K562 (cell line): ENCODE measurements around the gene CFAP58. TPM values are rescaled to one million over a fixed set of nuclear protein-coding genes. Genes with fewer than 3 reads are reported as not detected.

Experiments used
- CEBPG ChIP-seq, 3 experiments: fragments of 200-800 bp in 1 of 3; sonication (Bioruptor generic) in 1 of 3; sonication (generic) in 1 of 3; formaldehyde crosslinking in 1 of 3; IDR thresholded peaks in 2 of 3; conservative IDR thresholded peaks in 1 of 3; 2 replicates each; pipeline versions ENCODE4 v1.6.1 to v1.8.0; 2016 to 2022; ENCODE audit warnings: missing compliant biosample characterization in 2 of 3, missing genetic modification characterization in 2 of 3, mild to moderate bottlenecking in 1 of 3, missing genetic modification reagents in 1 of 3
- CREM ChIP-seq: IDR thresholded peaks from 2 replicates; pipeline ENCODE4 v1.6.1; 2014; ENCODE audit warnings: antibody characterized with exemption, low read depth
- CSDE1 ChIP-seq, 2 experiments: fragments of 450-650 bp; IDR thresholded peaks; 2 replicates each; pipeline ENCODE4 v1.6.1; 2016; ENCODE audit warnings: mild to moderate bottlenecking in 1 of 2
- HMGN3 ChIP-seq: IDR thresholded peaks from 2 replicates; pipeline ENCODE4 v1.6.1; 2011; ENCODE audit warnings: borderline replicate concordance, low read depth, mild to moderate bottlenecking, mixed read lengths, low read length; ENCODE audit not compliant: insufficient read length; ENCODE audit errors: extremely low read depth
- MTA2 ChIP-seq: fragments of 450-650 bp; IDR thresholded peaks from 2 replicates; pipeline ENCODE4 v1.6.1; 2016; ENCODE audit warnings: low read depth
- TBP ChIP-seq: optimal IDR thresholded peaks from 2 replicates; pipeline ENCODE3; 2011; ENCODE audit warnings: low read depth, low read length, improper control_type of control experiment
- TCF7L2 ChIP-seq: fragments of 150-350 bp; IDR thresholded peaks from 2 replicates; pipeline ENCODE4 v1.6.1; 2016; ENCODE audit warnings: low read depth, mild to moderate bottlenecking, low read length, moderate library complexity
- ZBTB8A ChIP-seq: fragments of 450-650 bp; IDR thresholded peaks from 2 replicates; pipeline ENCODE4 v1.6.1; 2018; ENCODE audit warnings: mild to moderate bottlenecking, moderate library complexity; ENCODE audit not compliant: partially characterized antibody
- ZZZ3 ChIP-seq: fragments of 450-650 bp; IDR thresholded peaks from 2 replicates; pipeline ENCODE4 v1.6.1; 2016; ENCODE audit warnings: antibody characterized with exemption, mild to moderate bottlenecking, moderate library complexity
- polyA plus RNA-seq, 8 experiments: library from polyadenylated mRNA; depleted of rRNA in 4 of 8; stranded (reverse) in 5 of 8; unstranded in 3 of 8; fragments of >200 nt; fragmentation: Nextera tagmentation in 2 of 8; fragmentation: Illumina TruSeq in 1 of 8; extraction: Ambion mirVana in 2 of 8; extraction: Trizol in 1 of 8; gene quantifications; 2 replicates each; pipeline versions ENCODE4 v1.2.1 to v1.2.3, GENCODE V29; 2011 to 2014; ENCODE audit warnings: inconsistent platforms in 1 of 8, missing spikeins in 1 of 8
- total RNA-seq, 7 experiments: library from RNA; depleted of rRNA in 6 of 7; stranded (reverse); fragments of >200 nt in 6 of 7; fragmentation: Illumina TruSeq in 2 of 7; extraction: Trizol in 2 of 7; gene quantifications; 2 replicates each; pipeline versions ENCODE4 v1.2.1 to v1.2.3, GENCODE V29; 2011 to 2021; ENCODE audit warnings: low replicate concordance in 1 of 7
- TF ChIP-seq, protein P1 (sequence below): sonication (generic); formaldehyde crosslinking; IDR thresholded peaks from 2 replicates; pipeline ENCODE4 v1.8.0; 2023; ENCODE audit warnings: mild to moderate bottlenecking, missing genetic modification reagents
- TF ChIP-seq, protein P2 (sequence below): fragments of 250-450 bp; sonication (Bioruptor Pico); IDR thresholded peaks from 2 replicates; pipeline ENCODE4 v1.8.0; 2022; ENCODE audit warnings: inconsistent platforms
- TF ChIP-seq, protein P3 (sequence below): sonication (generic); formaldehyde crosslinking; IDR thresholded peaks from 2 replicates; pipeline ENCODE4 v1.8.0; 2022; ENCODE audit warnings: missing genetic modification reagents, mild to moderate bottlenecking, borderline replicate concordance

CFAP58 gene
- total and polyA plus RNA-seq, 9 of the 15 experiments (the other 6 are each of a cell fraction or from before 2014, with no cell fraction given) = 0.08 to 2.0 (median 0.71) TPM

- TF ChIP-seq, protein P1, sequence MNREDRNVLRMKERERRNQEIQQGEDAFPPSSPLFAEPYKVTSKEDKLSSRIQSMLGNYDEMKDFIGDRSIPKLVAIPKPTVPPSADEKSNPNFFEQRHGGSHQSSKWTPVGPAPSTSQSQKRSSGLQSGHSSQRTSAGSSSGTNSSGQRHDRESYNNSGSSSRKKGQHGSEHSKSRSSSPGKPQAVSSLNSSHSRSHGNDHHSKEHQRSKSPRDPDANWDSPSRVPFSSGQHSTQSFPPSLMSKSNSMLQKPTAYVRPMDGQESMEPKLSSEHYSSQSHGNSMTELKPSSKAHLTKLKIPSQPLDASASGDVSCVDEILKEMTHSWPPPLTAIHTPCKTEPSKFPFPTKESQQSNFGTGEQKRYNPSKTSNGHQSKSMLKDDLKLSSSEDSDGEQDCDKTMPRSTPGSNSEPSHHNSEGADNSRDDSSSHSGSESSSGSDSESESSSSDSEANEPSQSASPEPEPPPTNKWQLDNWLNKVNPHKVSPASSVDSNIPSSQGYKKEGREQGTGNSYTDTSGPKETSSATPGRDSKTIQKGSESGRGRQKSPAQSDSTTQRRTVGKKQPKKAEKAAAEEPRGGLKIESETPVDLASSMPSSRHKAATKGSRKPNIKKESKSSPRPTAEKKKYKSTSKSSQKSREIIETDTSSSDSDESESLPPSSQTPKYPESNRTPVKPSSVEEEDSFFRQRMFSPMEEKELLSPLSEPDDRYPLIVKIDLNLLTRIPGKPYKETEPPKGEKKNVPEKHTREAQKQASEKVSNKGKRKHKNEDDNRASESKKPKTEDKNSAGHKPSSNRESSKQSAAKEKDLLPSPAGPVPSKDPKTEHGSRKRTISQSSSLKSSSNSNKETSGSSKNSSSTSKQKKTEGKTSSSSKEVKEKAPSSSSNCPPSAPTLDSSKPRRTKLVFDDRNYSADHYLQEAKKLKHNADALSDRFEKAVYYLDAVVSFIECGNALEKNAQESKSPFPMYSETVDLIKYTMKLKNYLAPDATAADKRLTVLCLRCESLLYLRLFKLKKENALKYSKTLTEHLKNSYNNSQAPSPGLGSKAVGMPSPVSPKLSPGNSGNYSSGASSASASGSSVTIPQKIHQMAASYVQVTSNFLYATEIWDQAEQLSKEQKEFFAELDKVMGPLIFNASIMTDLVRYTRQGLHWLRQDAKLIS (CRISPR knock-in tag) = no peak
- TF ChIP-seq CSDE1 (IDR thresholded peaks at IDR 0.05) (no peak), TCF7L2 (no peak), TBP (no peak), MTA2 (no peak), ZZZ3 (no peak), CEBPG (CRISPR knock-in tag; IDR thresholded peaks at IDR 0.05) (no peak), CEBPG (tag; conservative IDR thresholded peaks at IDR 0.05 in 1 of 2, IDR thresholded peaks at IDR 0.05 in 1 of 2) (no peak), ZBTB8A (no peak), HMGN3 (no peak), CREM (no peak)
- TF ChIP-seq, protein P2, sequence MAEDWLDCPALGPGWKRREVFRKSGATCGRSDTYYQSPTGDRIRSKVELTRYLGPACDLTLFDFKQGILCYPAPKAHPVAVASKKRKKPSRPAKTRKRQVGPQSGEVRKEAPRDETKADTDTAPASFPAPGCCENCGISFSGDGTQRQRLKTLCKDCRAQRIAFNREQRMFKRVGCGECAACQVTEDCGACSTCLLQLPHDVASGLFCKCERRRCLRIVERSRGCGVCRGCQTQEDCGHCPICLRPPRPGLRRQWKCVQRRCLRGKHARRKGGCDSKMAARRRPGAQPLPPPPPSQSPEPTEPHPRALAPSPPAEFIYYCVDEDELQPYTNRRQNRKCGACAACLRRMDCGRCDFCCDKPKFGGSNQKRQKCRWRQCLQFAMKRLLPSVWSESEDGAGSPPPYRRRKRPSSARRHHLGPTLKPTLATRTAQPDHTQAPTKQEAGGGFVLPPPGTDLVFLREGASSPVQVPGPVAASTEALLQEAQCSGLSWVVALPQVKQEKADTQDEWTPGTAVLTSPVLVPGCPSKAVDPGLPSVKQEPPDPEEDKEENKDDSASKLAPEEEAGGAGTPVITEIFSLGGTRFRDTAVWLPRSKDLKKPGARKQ (CRISPR knock-in tag) = no peak
- TF ChIP-seq, protein P3, sequence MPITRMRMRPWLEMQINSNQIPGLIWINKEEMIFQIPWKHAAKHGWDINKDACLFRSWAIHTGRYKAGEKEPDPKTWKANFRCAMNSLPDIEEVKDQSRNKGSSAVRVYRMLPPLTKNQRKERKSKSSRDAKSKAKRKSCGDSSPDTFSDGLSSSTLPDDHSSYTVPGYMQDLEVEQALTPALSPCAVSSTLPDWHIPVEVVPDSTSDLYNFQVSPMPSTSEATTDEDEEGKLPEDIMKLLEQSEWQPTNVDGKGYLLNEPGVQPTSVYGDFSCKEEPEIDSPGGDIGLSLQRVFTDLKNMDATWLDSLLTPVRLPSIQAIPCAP (CRISPR knock-in tag) = no peak
- TF ChIP-seq, all 486 proteins: peak for 0
Measured at GRCh38 chr10:104416851-104417250, 63.2 kb downstream of the CFAP58 start (continued).
